ENCODE data around the gene PDE8A. TPM values are rescaled to one million over a fixed set of nuclear protein-coding genes. Genes with fewer than 3 reads are reported as not detected.
A peak's percentile ranks its signal among the peaks of the same experiment; 100 is the strongest.
"Not testable (repeated sequence)": the region's sequence is repeated elsewhere in the genome, so short reads cannot be mapped to it uniquely, and the experiment has no call there.

The PDE8A gene
- polyA plus RNA-seq, 1 experiment = 22.5 TPM

GRCh38 chr15:85174521-85174920 is 192.9 kb downstream of the PDE8A start:
- POLR2A ChIA-PET = no interaction called here
- CTCF ChIA-PET = interaction anchor here (0.9 kb wide), 1 partner anchor 219 kb away, joined by 3 read pairs; no protein-coding TSS in a partner anchor

GRCh38 chr15:85177042-85177515 is 195.4 kb downstream of the PDE8A start:
- POLR2A ChIA-PET = not testable (repeated sequence)

More at GRCh38 chr15:85174521-85174920, 192.9 kb downstream of the PDE8A start:
- no peak for DNase-seq (ENCODE audit: low read depth)
- no peak overlapping the region for H3K4me3 ChIP-seq (ENCODE audit: low read depth, low read length)
- H3K27me3 ChIP-seq (ENCODE audit: control insufficient read depth, insufficient read depth, low read length) = no peaks in the 10 kb centered on the region
- H3K36me3 ChIP-seq (ENCODE audit: control insufficient read depth, insufficient read depth, low read length) = no peaks in the 10 kb centered on the region
- no peak for TF ChIP-seq CTCF (IDR thresholded peaks at IDR 0.05; ENCODE audit: insufficient read depth, low read depth, low read length)

GRCh38 chr15:85178308-85178707 is 196.7 kb downstream of the PDE8A start:
- Histone ChIP-seq H3K27me3 (ENCODE audit: control insufficient read depth, insufficient read depth, low read length) (no peaks in the 10 kb centered on the region), H3K36me3 (ENCODE audit: control insufficient read depth, insufficient read depth, low read length) (no peaks in the 10 kb centered on the region), H3K4me3 (ENCODE audit: low read depth, low read length) (no peak overlapping the region)
- ChIA-PET POLR2A (no interaction called here), CTCF (no interaction called here)
- no peak for TF ChIP-seq CTCF (IDR thresholded peaks at IDR 0.05; ENCODE audit: insufficient read depth, low read depth, low read length)
- no peak for DNase-seq (ENCODE audit: low read depth)

More at GRCh38 chr15:85177042-85177515, 195.4 kb downstream of the PDE8A start:
- not testable (repeated sequence) for H3K27me3 ChIP-seq (ENCODE audit: control insufficient read depth, insufficient read depth, low read length); H3K4me3 ChIP-seq (ENCODE audit: low read depth, low read length); H3K36me3 ChIP-seq (ENCODE audit: control insufficient read depth, insufficient read depth, low read length)
- CTCF ChIA-PET = interaction anchor here (0.8 kb wide), 1 partner anchor 9 kb away, joined by 5 read pairs; no protein-coding TSS in a partner anchor
- peak; percentile 33 for DNase-seq (ENCODE audit: low read depth)

GRCh38 chr15:85179700-85180099 is 198.0 kb downstream of the PDE8A start:
- CTCF ChIA-PET = interaction anchor here (1.3 kb wide), 1 partner anchor 11 kb away, joined by 4 read pairs; no protein-coding TSS in a partner anchor
- H3K36me3 ChIP-seq (ENCODE audit: control insufficient read depth, insufficient read depth, low read length) = no peaks in the 10 kb centered on the region

GRCh38 chr15:85185350-85185749 is 203.7 kb downstream of the PDE8A start:
- POLR2A ChIA-PET; CTCF ChIA-PET; H3K36me3 ChIP-seq (ENCODE audit: control insufficient read depth, insufficient read depth, low read length); H3K4me3 ChIP-seq (ENCODE audit: low read depth, low read length); H3K27me3 ChIP-seq (ENCODE audit: control insufficient read depth, insufficient read depth, low read length); DNase-seq (ENCODE audit: low read depth): not testable (repeated sequence)

More at GRCh38 chr15:85179700-85180099, 198.0 kb downstream of the PDE8A start:
- no peak for DNase-seq (ENCODE audit: low read depth)
- no peak for TF ChIP-seq CTCF (IDR thresholded peaks at IDR 0.05; ENCODE audit: insufficient read depth, low read depth, low read length)
- POLR2A ChIA-PET = no interaction called here
- no peak overlapping the region for H3K4me3 ChIP-seq (ENCODE audit: low read depth, low read length)
- no peaks in the 10 kb centered on the region for H3K27me3 ChIP-seq (ENCODE audit: control insufficient read depth, insufficient read depth, low read length)

- H3K36me3 ChIP-seq (ENCODE audit: control insufficient read depth, insufficient read depth, low read length); POLR2A ChIA-PET; CTCF ChIA-PET; DNase-seq (ENCODE audit: low read depth); H3K4me3 ChIP-seq (ENCODE audit: low read depth, low read length); H3K27me3 ChIP-seq (ENCODE audit: control insufficient read depth, insufficient read depth, low read length): not testable (repeated sequence)
Measured at GRCh38 chr15:85188171-85188577, 206.5 kb downstream of the PDE8A start.

Small RNA genes lying within 50 kb of the gene (small RNA-seq; reads per million reads assigned to genes)
- gene AC044860.2 (ENCODE audit: insufficient read length, low read depth, low replicate concordance) = not detected
- gene RNU6-339P (ENCODE audit: insufficient read length, low read depth, low replicate concordance) = not detected
- not detected for gene RNU6-796P (ENCODE audit: insufficient read length, low read depth, low replicate concordance)

Other genes with a start within 250 kb of the PDE8A start
- gene ZNF592, start 233.3 kb upstream of the PDE8A start, polyA plus RNA-seq (2011; rRNA removed) = 6.9 and 11.0 TPM in 2 replicates
- gene ALPK3, start 164.5 kb upstream of the PDE8A start, polyA plus RNA-seq (2011; rRNA removed) = 0.02 and 0.06 TPM in 2 replicates
- 0.05 TPM in 1 of 2 replicates, not detected in the other for gene SLC28A1, start 97.2 kb upstream of the PDE8A start, polyA plus RNA-seq (2011; rRNA removed)